ENCODE data around the gene FTL.

The FTL gene

GRCh38 chr19:48990400-48990799, 25.3 kb downstream of the FTL start:
- H3K9me3 ChIP-seq (ENCODE audit: control insufficient read depth, low read length): no peaks in the 10 kb centered on the region
- DNase-seq: no peak
- no peak overlapping the region for H3K4me3 ChIP-seq (ENCODE audit: insufficient read depth, low read depth, low read length, poor library complexity, severe bottlenecking)
- H3K27me3 ChIP-seq (replicated peaks; ENCODE audit: control insufficient read depth, insufficient read depth, low read length, poor library complexity, severe bottlenecking): no peaks in the 10 kb centered on the region
- H3K27ac ChIP-seq (ENCODE audit: insufficient read depth, low read length, poor library complexity, severe bottlenecking): no peak overlapping the region
- H3K36me3 ChIP-seq (ENCODE audit: control insufficient read depth, insufficient read depth, low read length): peaks cover 5% of the 10 kb centered on the region
- peaks cover 26% of the 10 kb centered on the region for H3K4me1 ChIP-seq (ENCODE audit: control insufficient read depth, insufficient read depth, low read length, poor library complexity, severe bottlenecking)

DNA sequence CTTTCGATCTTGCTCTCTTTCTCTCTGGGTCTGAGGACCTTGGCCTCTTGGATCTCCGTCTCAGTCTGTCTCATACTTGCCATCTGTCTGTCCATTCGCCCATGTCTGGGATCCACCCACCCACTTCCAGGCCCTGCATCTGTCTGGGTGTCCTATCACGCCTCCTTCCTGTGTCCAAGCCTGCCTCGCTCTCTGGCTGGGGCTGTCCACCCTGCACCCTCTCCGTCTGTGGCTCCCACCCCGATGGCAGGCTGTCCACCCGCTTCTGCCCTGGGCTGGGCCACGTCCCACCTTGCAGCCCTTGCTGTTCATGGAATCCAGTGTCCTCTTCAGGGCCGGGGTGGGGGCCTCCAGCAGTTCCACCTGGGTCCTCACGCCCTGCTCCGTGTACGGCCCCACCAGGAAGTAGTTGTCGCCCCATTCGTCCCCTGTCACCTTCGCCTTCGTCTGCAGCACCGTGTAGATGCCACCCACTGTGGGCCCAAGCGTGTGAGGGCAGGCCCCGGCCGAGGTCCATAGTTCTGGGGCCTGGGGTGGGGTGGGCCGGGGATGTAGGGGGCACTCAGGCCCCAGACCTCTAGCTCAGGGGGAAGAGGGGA, 26.0 kb downstream of the FTL start:
- no peak overlapping the region for H3K27ac ChIP-seq (ENCODE audit: insufficient read depth, low read length, poor library complexity, severe bottlenecking)
- H3K9me3 ChIP-seq (ENCODE audit: control insufficient read depth, low read length): no peaks in the 10 kb centered on the region
- no peaks in the 10 kb centered on the region for H3K27me3 ChIP-seq (replicated peaks; ENCODE audit: control insufficient read depth, insufficient read depth, low read length, poor library complexity, severe bottlenecking)
- DNase-seq: no peak
- no peak overlapping the region for H3K4me3 ChIP-seq (ENCODE audit: insufficient read depth, low read depth, low read length, poor library complexity, severe bottlenecking)
- peaks cover 26% of the 10 kb centered on the region for H3K4me1 ChIP-seq (ENCODE audit: control insufficient read depth, insufficient read depth, low read length, poor library complexity, severe bottlenecking)
- H3K36me3 ChIP-seq (ENCODE audit: control insufficient read depth, insufficient read depth, low read length): peaks cover 5% of the 10 kb centered on the region

GRCh38 chr19:48991873-48992580, 26.9 kb downstream of the FTL start:
- DNase-seq: no peak
- no peaks in the 10 kb centered on the region for H3K27me3 ChIP-seq (replicated peaks; ENCODE audit: control insufficient read depth, insufficient read depth, low read length, poor library complexity, severe bottlenecking)
- peak overlapping the region; percentile 74 for H3K27ac ChIP-seq (ENCODE audit: insufficient read depth, low read length, poor library complexity, severe bottlenecking)
- no peaks in the 10 kb centered on the region for H3K9me3 ChIP-seq (ENCODE audit: control insufficient read depth, low read length)
- peaks cover 5% of the 10 kb centered on the region for H3K36me3 ChIP-seq (ENCODE audit: control insufficient read depth, insufficient read depth, low read length)
- peaks cover 26% of the 10 kb centered on the region for H3K4me1 ChIP-seq (ENCODE audit: control insufficient read depth, insufficient read depth, low read length, poor library complexity, severe bottlenecking)
- peak overlapping the region; percentile 72 for H3K4me3 ChIP-seq (ENCODE audit: insufficient read depth, low read depth, low read length, poor library complexity, severe bottlenecking)

- DNase-seq: peak in 1 of 3 donors; percentile 3
- H3K36me3 ChIP-seq (ENCODE audit: control insufficient read depth, insufficient read depth, low read length): peaks cover 5% of the 10 kb centered on the region
- H3K4me1 ChIP-seq (ENCODE audit: control insufficient read depth, insufficient read depth, low read length, poor library complexity, severe bottlenecking): peaks cover 26% of the 10 kb centered on the region
Measured at GRCh38 chr19:48992581-48993174, 27.6 kb downstream of the FTL start.

DNA sequence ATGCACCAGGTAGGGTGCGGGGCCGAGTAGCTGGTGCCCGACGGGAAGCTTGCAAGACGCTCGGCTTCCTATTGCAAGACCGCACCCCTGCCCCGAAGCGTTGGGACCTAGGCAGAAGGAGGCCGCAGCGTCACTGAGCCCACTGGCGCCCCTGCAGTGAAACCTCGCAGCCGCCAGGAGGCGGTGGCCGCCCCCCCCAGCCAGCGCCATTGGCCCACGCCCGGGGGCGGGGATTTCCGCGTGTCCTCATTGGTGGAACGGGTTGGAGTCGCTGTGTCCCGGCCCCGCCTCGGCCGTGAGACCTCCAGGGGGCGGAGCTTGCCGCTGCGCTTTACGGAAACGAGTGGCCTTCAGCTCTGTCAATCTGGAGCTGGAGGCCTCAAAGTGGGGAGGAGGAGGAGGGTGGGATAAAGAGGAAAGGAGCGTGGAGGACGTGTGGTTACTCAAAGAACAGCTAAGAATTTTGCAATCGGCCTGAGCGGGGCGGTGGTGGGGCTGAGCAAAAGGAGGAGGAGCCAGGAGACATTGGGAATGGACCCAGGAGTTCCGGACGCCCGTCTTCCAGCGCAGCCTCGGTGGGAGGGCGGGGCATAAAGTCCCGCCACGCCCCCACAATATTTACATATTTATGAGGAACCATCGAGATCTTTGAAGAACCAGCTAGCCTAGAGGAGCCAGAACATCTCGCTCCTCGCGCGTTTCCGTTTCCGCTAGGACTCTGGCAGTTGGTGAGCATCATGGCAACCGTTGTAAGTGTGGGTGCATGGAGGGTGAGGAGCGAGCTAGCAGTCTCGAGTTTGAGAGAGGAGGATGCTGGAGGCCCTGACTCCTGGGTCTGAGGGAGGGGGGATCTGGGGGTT, 28.3 kb downstream of the FTL start, which contains the start of the genes GYS1 and RUVBL2:
Gene GYS1, minus strand, starts transcription at position 135 of the 860 bp plus-strand sequence. CDS start 197 bp downstream, outside the sequence.
Gene RUVBL2, plus strand, starts transcription at position 713 of the 860 bp plus-strand sequence. Its CDS starts 25 bp downstream, at position 738.
- Histone ChIP-seq H3K9me3 (ENCODE audit: control insufficient read depth, low read length) (no peaks in the 10 kb centered on the region), H3K36me3 (ENCODE audit: control insufficient read depth, insufficient read depth, low read length) (peaks cover 3% of the 10 kb centered on the region), H3K27ac (ENCODE audit: insufficient read depth, low read length, poor library complexity, severe bottlenecking) (peak within 1 kb of the TSS; percentile 82), H3K27me3 (replicated peaks; ENCODE audit: control insufficient read depth, insufficient read depth, low read length, poor library complexity, severe bottlenecking) (no peaks in the 10 kb centered on the region), H3K4me1 (ENCODE audit: control insufficient read depth, insufficient read depth, low read length, poor library complexity, severe bottlenecking) (peaks cover 26% of the 10 kb centered on the region), H3K4me3 (ENCODE audit: insufficient read depth, low read depth, low read length, poor library complexity, severe bottlenecking) (peak within 1 kb of the TSS; percentile 72)
- DNase-seq: peak; percentile 98

More at GRCh38 chr19:48992581-48993174, 27.6 kb downstream of the FTL start:
- peak overlapping the region; percentile 74 for H3K27ac ChIP-seq (ENCODE audit: insufficient read depth, low read length, poor library complexity, severe bottlenecking)
- peak overlapping the region; percentile 72 for H3K4me3 ChIP-seq (ENCODE audit: insufficient read depth, low read depth, low read length, poor library complexity, severe bottlenecking)
- no peaks in the 10 kb centered on the region for H3K9me3 ChIP-seq (ENCODE audit: control insufficient read depth, low read length)
- no peaks in the 10 kb centered on the region for H3K27me3 ChIP-seq (replicated peaks; ENCODE audit: control insufficient read depth, insufficient read depth, low read length, poor library complexity, severe bottlenecking)

- peak overlapping the region; percentile 72 for H3K4me3 ChIP-seq (ENCODE audit: insufficient read depth, low read depth, low read length, poor library complexity, severe bottlenecking)
- DNase-seq: no peak
- peaks cover 26% of the 10 kb centered on the region for H3K4me1 ChIP-seq (ENCODE audit: control insufficient read depth, insufficient read depth, low read length, poor library complexity, severe bottlenecking)
- H3K36me3 ChIP-seq (ENCODE audit: control insufficient read depth, insufficient read depth, low read length): no peaks in the 10 kb centered on the region
- H3K9me3 ChIP-seq (ENCODE audit: control insufficient read depth, low read length): no peaks in the 10 kb centered on the region
- H3K27ac ChIP-seq (ENCODE audit: insufficient read depth, low read length, poor library complexity, severe bottlenecking): peak overlapping the region; percentile 82
- H3K27me3 ChIP-seq (replicated peaks; ENCODE audit: control insufficient read depth, insufficient read depth, low read length, poor library complexity, severe bottlenecking): no peaks in the 10 kb centered on the region
Measured at GRCh38 chr19:48994035-48994386, 28.9 kb downstream of the FTL start.

DNA sequence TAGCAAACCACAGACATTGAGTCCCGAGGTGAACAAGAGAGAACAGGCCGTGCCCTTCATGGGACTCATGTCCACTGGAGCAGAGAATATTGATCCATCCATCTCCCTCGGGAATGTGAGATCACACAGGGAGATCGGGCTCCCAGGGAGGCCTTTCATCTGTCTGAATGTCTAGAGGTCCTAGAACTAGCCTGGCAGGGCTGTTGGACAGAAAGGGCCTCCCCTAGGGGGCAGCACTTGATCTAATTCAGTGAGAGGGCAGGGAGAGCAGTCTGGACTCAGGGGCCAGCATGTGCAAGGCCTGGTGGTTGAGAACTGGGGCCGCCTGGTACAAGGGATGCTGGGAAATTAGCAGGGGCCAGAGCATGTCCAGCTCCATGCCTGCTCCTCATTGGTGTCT, 32.9 kb downstream of the FTL start:
- DNase-seq: peak in 1 of 3 donors; percentile 18
- H3K27me3 ChIP-seq (replicated peaks; ENCODE audit: control insufficient read depth, insufficient read depth, low read length, poor library complexity, severe bottlenecking): no peaks in the 10 kb centered on the region

DNA sequence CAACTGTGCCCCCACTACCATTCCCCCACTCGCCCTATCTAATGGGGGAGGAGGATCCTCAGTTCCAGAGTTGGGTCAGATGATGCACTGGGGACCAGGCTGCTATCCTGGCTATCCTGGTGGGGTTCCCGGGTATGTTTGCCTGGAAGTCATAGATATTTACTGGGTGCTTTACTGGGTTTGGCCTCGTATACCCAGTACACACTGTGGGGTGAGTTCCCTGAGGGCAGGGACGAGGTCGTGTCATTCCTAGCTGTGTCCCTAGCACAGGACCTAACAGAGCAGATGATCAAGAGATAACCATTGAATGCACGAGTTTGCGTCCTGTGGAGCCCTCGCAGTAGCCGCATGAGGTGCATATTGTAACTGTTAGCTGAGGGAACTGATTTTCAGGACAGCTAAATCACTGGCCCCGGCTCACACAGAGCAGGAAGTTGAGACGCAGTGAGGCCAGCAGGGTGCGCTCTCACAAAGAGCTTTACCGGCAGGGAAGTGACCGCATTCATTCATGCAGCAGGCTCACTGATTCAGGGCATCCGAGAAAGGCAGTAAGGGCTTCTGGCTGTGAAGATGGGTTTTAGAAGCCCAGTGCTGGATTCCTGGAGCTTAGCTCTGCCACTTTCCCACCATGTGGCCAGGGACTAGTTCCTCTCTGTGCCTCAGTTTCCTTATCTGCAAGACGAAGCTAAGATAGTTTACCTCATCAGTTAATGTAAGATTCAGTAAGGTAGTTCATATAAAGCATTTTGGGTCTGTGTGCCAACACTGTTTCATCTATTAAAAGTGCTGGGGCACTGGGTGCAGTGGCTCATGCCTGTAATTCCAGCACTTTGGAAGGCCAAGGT, 34.6 kb downstream of the FTL start:
- Histone ChIP-seq H3K27ac (ENCODE audit: insufficient read depth, low read length, poor library complexity, severe bottlenecking) (no peak overlapping the region), H3K4me3 (ENCODE audit: insufficient read depth, low read depth, low read length, poor library complexity, severe bottlenecking) (no peak overlapping the region), H3K4me1 (ENCODE audit: control insufficient read depth, insufficient read depth, low read length, poor library complexity, severe bottlenecking) (no peaks in the 10 kb centered on the region), H3K27me3 (replicated peaks; ENCODE audit: control insufficient read depth, insufficient read depth, low read length, poor library complexity, severe bottlenecking) (no peaks in the 10 kb centered on the region), H3K36me3 (ENCODE audit: control insufficient read depth, insufficient read depth, low read length) (peaks cover 17% of the 10 kb centered on the region), H3K9me3 (ENCODE audit: control insufficient read depth, low read length) (no peaks in the 10 kb centered on the region)
- peak; percentile 42 to 54 (median 42) for DNase-seq

More for the DNA sequence above, 32.9 kb downstream of the FTL start:
- Histone ChIP-seq H3K4me3 (ENCODE audit: insufficient read depth, low read depth, low read length, poor library complexity, severe bottlenecking) (no peak overlapping the region), H3K27ac (ENCODE audit: insufficient read depth, low read length, poor library complexity, severe bottlenecking) (no peak overlapping the region), H3K4me1 (ENCODE audit: control insufficient read depth, insufficient read depth, low read length, poor library complexity, severe bottlenecking) (peaks cover 8% of the 10 kb centered on the region), H3K36me3 (ENCODE audit: control insufficient read depth, insufficient read depth, low read length) (peaks cover 2% of the 10 kb centered on the region), H3K9me3 (ENCODE audit: control insufficient read depth, low read length) (no peaks in the 10 kb centered on the region)

DNA sequence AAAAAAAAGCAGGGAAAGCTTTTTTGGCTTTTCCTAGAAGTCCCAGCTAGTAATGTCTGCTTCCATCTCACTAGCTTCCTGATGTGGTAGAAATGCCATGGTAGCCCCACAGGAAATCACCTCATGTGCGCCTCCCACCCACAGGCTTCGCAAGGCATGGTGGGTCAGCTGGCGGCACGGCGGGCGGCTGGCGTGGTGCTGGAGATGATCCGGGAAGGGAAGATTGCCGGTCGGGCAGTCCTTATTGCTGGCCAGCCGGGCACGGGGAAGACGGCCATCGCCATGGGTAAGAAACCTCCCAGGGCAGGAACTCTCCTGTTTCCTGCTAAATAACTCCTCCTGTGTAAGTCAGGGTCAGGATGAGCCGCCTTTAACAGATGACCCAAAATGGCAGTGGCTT, 39.0 kb downstream of the FTL start:
- no peak overlapping the region for H3K27ac ChIP-seq (ENCODE audit: insufficient read depth, low read length, poor library complexity, severe bottlenecking)
- no peaks in the 10 kb centered on the region for H3K4me1 ChIP-seq (ENCODE audit: control insufficient read depth, insufficient read depth, low read length, poor library complexity, severe bottlenecking)
- no peak overlapping the region for H3K4me3 ChIP-seq (ENCODE audit: insufficient read depth, low read depth, low read length, poor library complexity, severe bottlenecking)
- no peak for DNase-seq
- peaks cover 40% of the 10 kb centered on the region for H3K36me3 ChIP-seq (ENCODE audit: control insufficient read depth, insufficient read depth, low read length)
- no peaks in the 10 kb centered on the region for H3K9me3 ChIP-seq (ENCODE audit: control insufficient read depth, low read length)
- H3K27me3 ChIP-seq (replicated peaks; ENCODE audit: control insufficient read depth, insufficient read depth, low read length, poor library complexity, severe bottlenecking): no peaks in the 10 kb centered on the region
